Sigmoid colon (tissue), 3 donors: ENCODE results near the gene FLT1.

ENCODE experiments used
- CTCF ChIP-seq, 4 experiments: fragments of 450-650 bp in 3 of 4; fragments of 200-600 bp in 1 of 4; IDR thresholded peaks; one replicate each; pipeline ENCODE4 v1.5.1; 2016 to 2019; ENCODE audit warnings: antibody characterized with exemption in 4 of 4, mild to moderate bottlenecking in 3 of 4, moderate library complexity in 2 of 4
- POLR2A ChIP-seq, 2 donors: fragments of 450-650 bp; IDR thresholded peaks; one replicate each; pipeline ENCODE4 v1.6.1; 2016; ENCODE audit warnings: antibody characterized with exemption in 2 of 2, mild to moderate bottlenecking in 2 of 2, moderate library complexity in 2 of 2

- TF ChIP-seq POLR2A (IDR thresholded peaks at IDR 0.05) (no peak), CTCF (IDR thresholded peaks at IDR 0.05) (no peak)
These were observed 237.6 kb downstream of the FLT1 start for GRCh38 chr13:28257305-28257704.
